Islet of Langerhans (tissue), 1 donor: ENCODE data around the gene EPN3.

Experiments used
- FAIRE-seq: peaks from one replicate; lab custom pipeline; 2011; peaks lifted over from hg19 to GRCh38; lab: Jason Lieb, UNC

The EPN3 gene

DNA sequence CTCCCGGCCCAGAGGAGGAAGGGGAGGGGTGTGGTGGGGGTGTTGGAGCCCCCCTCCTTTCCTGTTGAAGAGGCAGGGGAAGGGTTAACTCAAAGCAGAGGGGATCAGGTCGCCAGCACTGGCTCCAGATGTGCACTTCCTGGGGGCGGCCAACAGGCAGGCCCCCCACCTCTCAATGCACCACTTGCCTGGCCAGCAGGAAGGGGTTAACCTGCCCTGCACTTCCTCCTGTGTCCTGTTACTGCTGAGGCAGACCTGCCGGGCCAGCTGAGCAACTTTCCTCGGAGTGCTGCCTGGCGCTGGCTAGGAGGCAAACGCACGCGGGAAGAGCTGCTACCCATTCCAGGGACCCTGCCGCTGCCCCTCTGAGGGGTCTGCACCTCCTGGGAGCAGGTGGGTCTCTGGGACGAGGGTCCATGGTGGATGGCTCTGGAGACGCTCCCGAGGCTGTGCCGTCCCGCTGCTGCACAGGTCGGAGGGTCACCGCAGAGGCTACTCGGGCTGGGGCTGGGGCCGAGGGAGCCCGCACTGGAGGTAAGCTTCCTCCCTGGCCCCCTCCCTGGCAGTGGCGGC lies at the start of gene EPN3:
Gene EPN3 (plus strand): TSS at position 284 of the 573 bp plus-strand sequence. CDS start 3,822 bp downstream, outside the sequence.
- no peak for FAIRE-seq

DNA sequence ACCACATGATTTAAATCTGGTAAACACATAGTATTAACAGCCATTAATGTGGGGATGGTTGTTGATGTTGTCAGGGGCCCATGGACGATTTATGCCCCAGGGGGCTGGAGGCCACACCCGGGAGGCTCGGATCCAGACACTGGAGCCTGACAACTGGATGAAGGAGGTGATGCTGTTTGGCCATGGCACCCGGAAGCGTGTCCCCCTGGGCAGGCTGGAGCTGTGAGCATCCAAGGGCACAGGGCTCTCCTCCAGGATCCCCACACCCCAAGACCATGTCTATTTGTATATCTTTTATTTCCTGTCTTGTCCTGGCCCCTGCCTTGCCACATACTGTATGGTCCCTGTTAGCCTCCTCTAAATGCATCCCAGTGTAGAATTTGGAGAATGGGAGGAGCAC lies 49.3 kb upstream of the EPN3 start:
- FAIRE-seq: no peak

DNA sequence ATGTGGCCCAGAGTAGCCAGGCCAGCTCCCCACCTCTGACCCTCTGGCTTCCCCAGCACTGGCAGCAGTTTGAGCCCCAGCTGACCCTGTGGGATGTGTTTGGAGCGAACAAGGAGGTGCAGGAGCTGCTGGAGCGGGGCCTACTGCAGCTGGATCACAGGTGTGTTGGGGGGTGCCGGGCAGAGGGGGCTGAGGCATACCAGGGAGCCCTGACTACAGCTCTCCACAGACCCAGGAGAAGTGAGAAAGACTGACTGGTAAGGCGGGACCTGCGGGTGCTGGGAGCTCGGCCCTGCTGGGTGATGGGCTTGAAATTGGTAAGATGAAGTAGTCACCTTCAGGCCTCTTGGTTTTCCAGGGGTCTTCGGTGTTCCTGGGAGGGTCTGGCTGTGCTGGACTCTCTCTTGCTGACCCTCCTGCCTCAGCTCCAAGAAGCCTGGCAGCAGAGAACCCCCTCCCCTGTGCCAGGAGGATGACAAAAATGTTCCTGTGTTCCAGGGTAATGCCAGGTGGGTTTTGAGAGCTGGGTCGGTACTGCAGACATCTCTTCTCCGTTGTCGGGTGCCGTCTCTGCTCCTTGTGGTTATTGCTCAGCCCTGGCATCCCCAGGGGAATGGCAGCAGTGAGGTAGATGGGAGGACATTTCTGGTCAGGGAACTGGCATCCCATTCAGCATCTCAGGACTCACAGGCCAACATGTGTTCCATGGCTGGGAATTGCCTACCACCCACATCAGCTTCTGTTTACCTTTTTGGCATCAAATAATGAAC lies 48.0 kb upstream of the EPN3 start:
- no peak for FAIRE-seq

DNA sequence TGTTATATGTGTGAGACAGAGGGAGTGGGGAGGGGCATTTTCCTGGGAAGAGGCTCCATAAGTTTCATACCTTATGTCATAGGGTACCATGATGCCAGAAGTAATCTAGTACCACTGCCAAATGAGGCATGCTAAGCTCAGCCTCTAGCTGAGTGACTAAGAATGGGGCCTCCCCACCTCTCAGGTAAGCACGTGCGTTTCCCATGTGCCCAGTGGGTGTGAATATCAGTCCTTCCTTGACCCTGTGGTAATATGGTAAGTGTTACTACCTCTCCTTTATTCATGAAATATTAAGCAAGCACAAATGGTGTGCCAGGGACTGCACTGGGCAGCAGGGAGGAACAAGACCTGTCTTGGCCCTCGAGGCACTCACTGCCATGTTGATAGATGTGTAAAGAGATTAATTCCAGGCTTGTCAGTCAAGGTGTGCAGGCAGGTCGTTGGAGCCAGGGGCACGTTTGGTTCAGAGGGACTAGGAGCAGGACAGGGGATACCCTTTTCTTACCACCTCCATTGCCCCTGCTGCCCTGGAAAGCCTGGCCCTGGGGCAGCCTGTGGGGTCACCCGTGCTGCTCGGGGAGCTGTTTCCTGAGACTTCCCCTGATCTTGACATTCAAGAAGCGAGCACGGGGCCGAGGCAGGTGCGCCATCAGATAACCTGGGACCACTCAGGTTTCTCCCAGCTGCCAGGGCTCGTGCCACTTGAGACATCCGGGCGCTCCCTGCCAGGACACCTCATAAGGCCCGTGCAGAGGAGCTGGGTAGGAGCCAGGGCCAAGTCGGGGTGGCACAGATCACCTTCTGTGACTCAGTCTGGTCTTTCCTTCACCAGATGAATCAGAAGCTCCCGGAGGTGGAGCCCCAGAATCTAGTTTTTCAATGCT lies 45.1 kb upstream of the EPN3 start:
- FAIRE-seq: no peak

DNA sequence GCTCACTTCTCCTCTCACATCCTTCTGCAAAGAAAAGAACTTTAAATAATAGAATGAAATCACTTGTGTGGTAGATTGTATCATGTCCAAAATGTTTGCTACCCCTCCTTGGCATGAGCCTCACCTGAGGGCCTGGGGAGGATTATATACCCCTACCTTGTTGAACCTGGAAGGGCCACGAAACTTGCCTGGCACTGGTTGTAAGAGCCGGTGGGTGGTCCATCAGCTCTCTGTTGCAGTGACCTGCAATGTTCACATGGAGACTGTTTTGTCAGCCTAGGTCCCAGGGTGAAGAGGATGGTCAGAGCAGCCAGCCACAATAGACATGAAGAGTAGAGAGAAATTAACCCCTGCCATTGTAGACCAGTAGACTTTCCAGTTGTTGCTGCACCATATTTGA lies 43.7 kb upstream of the EPN3 start:
- no peak for FAIRE-seq

DNA sequence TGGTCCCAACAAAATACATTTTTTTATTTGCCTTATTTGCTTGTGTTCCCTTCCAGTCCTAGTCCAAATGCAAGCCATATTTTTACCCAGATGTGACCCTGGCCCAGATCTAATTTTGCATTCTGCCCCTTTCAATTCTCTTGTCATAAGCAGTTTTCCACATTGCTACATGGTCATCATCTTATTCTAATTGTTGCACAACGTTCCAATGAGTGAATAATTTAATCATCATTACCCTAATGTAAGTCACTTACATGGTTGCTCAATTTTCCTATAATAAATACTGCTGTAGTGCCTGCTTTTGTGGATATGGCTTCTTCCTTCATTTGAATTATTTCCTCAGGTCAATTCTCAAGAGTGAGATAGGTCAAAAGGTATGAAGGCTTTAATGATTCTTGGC lies 41.0 kb upstream of the EPN3 start:
- no peak for FAIRE-seq

DNA sequence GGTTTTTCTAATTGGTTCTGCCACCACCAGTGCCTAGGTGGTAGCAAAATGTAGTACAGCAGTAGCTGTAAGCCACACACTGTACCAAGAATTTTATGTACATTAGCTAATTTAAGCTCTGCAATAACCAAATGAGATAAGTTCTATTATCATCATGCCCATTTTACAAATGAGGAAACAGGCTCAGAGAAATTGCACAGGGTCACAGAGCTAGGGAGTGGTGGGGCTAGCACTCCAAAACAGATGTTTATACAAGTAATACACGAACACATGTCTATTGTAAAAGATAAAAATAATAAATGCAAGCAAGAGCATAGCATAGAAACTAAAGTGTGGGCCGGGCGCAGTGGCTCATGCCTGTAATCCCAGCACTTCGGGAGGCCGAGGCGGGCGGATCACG lies 40.3 kb upstream of the EPN3 start:
- no peak for FAIRE-seq

DNA sequence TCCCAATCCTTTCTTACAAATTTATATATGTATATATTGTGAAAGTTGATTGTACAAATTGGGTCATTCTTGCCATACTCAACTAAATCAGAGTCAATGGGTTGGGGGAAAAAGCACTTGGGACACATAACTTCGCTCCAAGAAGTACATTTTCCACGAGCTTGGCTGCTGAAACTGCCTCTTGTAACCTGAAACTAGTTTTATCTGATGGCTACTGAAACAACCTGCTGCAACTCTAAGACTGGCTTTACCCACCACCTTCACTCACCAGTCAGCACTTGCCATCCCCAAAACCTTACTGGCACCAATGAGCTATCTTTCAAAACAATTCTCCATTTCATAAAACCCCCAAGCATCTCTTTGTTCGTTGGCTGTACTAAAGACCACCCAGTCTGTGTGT lies 38.8 kb upstream of the EPN3 start:
- no peak for FAIRE-seq

DNA sequence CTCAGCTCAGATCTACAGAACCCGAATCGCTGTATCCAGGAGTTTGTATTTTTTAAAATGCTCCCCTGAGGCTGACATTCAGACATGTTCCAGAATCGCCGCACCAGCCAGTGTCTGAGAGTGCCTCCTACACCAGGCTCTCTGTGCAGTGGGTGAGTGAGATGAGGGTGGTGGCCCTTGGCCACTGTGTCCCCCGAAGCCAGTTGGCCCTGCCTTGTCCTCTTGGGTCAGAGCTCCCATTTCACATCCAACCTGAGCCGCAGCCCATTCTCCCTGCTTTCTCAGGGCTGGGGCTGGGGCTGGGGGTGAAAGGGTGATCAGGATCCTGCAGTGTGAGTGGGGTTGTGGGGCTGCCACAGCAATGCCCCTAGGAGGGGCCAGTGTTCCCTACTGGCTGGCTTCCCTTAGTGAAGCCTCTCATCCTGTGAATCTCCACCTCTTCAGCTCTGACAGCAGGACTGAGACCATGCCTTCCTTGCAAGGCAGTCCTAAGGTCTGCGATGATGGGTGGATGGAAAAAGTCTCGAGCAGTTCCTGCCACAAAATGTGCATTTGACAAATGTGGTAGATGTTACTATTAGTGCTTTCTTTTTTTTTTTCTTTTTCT lies 37.2 kb upstream of the EPN3 start:
- no peak for FAIRE-seq

DNA sequence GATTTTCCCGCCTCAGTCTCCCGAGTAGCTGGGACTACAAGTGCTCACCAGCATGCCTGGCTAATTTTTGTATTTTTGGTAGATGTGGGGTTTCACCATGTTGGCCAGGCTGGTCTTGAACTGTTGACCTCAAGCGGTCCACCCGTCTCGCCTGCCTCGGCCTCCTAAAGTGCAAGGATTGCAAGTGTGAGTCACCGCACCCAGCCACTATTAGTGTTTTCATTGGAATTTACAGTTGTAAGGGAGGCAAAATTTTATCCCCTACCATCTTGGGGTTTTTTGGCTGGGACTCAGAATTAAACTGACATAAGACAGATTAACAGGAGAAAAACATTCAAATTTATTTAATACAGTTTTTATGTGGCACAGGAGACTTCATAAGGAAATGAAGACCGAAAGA lies 36.6 kb upstream of the EPN3 start:
- no peak for FAIRE-seq

DNA sequence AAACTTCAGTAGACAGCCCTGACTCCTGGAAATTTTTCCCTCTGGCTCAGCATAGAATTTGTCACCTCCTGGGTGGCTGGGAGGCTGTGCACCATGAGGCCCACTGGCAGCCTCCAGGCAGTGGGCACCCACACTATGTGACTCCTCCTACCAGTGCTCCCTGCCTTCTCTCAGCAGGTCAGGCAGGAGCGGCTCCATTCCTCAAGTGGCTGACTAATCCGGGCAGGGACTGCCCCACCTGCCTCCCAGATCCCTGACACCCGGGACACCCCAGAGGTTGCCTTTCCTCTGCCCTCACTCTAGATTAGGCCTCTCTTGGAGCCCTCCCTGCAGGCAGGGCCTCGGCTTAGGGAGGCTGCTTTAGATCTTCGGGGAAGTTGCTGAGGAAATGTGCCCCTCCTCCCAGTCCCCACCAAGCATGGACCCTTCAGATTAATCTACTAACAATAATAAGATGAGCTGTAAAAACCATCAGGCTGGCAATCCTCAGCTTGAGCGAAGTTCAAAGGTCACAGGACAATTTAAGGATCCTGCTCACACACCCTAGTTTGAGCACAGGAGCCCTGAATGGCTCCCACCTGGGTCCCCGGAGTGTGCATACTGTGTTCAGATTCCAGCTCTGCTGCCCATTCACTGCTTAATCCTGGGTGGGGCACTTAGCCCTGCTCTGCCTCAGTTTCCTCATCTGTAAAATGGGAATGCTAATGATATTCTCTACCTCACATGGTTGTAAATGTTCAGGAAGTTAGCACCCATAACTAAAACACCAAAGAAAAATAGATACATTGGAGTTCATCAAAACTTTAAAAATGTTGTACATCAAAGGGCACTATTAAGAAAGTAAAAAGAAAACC lies 34.3 kb upstream of the EPN3 start:
- no peak for FAIRE-seq

DNA sequence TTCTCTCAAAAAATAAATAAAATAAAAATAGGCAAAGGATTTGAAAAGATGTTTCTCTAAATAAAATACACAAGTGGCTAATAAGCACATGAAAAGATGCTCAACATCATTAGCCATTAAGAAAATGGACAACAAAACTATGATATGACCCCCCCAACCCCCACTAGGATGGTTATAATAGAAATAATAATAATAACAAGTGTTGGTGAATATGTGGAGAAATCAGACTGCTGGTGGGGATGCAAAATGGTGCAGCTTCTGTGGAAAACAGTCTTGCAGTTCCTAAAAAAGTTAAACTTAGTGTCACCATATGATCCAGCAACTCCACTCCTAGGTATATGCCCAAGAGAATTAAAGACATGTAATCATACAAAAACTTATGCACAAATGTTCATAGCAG lies 33.3 kb upstream of the EPN3 start:
- no peak for FAIRE-seq

DNA sequence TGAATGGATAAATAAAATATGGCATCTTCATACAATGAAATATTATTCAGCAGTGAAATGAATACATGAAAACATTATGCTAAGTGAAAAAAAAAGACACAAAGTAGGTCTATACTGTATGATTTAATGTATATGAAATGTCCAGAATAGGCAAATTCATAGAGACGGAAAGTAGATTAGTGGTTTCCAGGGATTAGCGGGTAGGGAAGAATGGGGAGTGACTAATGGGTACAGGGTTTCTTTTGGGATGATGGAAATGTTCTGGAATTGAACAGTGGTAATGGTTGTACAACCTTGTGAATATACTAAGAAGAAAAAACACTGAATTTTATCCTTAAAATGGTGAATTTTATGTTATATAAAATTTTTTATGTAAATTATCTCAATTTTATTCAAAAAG lies 32.8 kb upstream of the EPN3 start:
- FAIRE-seq: no peak

DNA sequence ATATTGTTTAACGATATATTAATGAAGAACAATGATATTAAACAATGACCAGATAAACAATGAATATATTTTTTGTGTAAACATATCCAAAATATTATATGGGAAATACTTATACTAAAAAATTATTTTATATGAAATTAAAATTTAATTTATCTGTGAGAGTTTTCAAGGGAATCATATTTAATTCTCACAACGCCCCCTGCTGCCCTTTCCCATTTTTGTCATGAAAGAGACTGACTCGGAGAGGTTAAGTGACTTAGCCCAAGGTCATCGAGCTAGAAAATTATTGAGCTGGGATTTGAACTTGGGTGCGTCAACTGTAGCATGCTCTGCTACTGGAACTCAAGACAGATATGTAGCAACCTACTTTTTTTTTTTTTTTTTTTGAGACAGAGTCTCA lies 31.5 kb upstream of the EPN3 start:
- FAIRE-seq: no peak

DNA sequence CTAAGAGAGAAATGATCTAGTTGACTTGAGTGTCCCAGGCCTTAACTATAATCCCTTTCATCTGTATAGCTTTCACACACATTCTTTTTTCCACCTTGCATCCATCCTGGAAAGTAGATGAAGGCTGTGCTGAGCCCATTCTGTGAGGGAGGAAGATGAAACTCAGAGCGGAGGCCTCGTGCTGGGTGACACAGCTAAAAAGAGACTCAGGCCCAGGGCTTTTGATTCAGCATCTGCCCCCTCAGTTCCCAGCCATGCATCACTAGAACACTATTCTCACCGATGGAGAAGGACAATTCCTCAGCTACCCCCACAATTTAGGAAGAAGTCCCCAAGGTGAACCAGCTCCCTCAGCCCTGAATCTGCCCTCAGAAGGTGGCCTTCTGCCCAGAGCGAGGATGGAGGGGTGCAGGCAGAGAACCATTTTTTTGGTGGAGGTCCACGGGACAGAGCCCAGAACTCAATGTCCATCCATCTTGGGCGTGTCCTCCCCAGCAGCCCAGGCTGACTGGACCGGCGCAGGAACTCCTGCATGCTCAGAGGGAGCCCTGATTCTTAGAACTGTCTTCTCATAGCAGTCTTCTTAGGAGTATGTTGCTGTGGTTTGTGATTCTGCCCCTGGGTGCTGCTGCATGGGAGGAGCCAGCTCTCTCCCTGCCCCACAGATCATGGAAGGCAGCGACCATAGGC lies 30.1 kb upstream of the EPN3 start:
- no peak for FAIRE-seq

DNA sequence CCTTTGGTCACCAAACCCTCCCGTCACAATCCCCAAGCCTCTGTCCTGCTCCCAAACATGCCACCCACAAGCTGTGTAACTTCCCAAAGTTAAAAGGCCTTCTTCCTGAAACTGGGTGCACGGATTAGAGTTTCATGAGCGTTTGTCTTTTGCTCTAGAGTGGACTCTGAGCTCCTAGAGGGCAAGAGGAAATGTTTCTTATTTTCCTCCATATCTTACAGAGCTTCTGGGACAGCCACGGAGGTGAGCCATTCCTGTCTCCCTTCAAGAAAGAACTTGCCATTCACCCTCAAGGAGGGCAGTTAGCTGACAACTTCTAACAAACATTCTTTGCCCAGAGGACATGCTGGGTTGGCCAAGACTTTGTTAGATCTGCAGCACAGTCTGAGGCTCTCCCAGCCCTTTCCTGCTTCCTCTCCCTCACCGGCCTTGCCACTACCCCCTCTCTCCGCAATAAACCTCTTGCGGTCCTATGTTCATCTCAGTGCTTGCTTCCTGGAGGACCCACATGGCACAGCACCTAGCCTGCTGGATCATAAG lies 26.9 kb upstream of the EPN3 start:
- no peak for FAIRE-seq

DNA sequence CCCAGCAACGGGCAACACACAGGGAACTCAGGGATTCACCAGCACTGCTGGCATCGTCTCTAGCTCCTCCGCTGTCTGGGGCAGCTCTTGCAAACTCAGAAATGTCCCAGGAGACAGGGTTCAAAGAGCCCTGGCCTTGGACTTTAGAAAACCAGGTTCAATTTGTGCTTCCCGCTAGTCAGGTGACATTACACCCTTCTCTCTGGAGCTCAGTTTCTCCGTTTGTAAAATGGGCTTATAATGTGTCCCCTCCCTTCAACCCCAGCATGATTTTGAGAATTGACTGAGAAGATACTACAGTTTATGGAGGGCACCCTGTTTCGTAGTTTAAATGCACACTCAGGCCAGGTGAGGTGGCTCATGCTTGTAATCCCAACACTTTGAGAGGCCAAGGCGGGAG lies 26.2 kb upstream of the EPN3 start:
- FAIRE-seq: no peak

DNA sequence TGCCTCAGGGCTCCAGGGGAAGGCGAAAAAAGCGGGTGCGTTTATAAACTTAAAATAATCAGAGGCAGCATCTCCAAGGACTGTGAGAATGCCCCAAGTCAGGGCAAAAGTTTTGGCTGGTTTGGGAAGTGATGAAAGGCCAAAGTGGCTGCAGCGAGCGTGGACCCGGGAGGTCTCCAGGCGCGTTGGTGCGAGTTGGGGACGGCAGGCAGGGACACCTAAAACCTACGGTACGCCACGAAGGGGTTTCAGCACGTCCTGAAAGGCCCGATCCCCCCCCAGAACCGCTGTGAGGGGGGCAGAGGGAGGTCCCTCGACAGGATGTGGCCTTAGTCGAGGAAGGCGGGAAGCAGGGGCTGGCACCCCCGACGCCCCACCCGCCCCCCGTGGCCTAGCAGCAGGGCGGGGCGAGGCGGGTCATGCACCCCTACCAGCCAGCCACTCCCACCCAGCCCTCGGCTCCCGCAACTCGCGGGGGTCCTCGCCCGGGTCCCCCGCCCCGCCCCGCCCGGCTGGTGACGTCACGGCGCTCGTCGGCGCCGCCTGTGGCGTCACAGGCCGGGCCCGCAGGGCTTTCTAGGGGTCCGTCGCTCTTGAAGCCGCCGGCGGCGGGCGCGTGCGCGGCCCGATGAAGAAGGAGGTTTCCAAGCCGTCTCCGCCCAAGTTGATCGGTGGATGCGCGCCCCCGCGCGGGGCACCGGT lies 24.5 kb upstream of the EPN3 start, which contains the start of gene MYCBPAP:
Gene MYCBPAP (plus strand): TSS at position 569 of the 702 bp plus-strand sequence. CDS start 236 bp downstream, outside the sequence.
- no peak for FAIRE-seq

DNA sequence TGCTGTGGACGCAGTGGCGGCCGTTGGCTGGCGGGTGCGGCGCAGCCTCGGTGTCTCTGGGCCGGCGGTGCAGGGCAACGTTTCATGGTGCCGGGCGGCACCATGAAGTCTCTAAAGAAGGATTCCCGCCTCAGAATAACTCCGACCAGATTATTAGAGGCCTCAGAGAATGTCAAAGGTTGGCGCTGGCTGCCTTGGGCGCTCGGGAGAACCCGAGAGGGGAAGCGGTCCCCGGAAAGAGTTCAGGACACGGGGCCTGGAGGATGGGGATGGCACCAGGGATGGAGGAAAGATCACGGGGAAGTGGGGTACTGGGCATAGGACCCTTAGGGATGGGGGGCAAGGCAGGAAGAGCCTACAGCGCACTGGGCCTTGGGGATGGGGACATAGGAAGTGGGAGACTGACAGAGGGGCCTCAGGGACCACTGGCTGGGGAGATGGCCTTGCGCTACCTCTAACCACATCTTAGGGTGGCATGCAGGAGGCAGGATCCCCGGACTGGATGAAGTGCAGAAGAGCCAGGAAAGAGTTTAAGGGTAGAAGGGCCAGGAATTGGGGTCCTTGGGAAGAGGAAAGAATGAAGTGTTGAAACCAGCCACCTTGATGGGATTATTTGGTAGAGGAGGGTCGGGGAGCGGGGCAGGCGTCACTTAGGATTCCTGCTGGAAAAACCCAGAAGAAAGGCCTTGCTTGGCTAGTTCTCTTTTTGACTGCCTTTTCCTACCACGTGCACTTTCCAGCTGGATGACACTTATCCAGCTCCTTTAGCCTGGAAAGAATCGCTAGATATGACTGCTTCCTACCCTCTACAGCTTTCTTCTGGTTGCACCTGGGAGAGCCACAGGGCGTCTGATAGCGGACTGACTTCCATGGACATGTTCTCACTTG lies 23.7 kb upstream of the EPN3 start:
- FAIRE-seq: no peak
